PFSK-1 (cell line): ENCODE measurements around the gene CA5B.

Experiments
- POLR2AphosphoS5 ChIP-seq: IDR thresholded peaks from 2 replicates; pipeline ENCODE4 v1.6.1; 2012; ENCODE audit warnings: low read depth, mild to moderate bottlenecking, control low read depth, low read length, moderate library complexity
- TF ChIP-seq, protein P1 (sequence below), 2 experiments: IDR thresholded peaks; 2 replicates each; pipeline versions ENCODE4 v1.6.1 to v1.8.0; 2011 to 2012; ENCODE audit warnings: low read depth in 2 of 2, low read length in 2 of 2, control low read depth in 1 of 2, inconsistent platforms in 1 of 2, mild to moderate bottlenecking in 1 of 2, moderate library complexity in 1 of 2; ENCODE audit not compliant: insufficient read depth in 1 of 2

DNA sequence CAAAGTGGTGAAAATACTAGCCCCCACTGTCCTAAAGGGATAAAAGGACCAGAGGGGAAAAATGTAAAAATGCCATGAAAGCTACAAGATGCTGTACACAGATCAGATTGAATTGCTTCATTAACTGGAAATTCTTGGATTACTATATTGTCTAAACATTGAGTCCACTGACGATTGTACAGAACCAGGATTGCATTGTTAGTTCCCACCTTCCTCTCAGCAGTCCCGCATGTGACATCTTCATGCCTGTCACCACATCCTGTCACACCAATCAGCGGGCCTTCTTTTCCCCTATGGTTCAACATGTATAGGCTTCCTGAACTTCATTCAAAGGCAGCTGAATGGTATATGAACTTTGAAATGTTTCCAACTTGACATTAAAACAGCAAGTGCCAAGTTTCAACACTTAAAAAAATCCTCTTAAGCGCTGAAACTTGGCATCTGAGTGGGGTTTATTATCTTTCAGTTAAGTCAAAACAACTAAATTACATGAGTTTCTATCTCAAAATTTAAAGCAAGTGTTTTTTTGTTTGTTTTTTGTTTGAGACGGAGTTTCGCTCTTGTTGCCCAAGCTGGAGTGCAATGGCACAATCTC is 76.8 kb downstream of the CA5B start:
- TF ChIP-seq POLR2AphosphoS5: no peak
- TF ChIP-seq, protein P1, sequence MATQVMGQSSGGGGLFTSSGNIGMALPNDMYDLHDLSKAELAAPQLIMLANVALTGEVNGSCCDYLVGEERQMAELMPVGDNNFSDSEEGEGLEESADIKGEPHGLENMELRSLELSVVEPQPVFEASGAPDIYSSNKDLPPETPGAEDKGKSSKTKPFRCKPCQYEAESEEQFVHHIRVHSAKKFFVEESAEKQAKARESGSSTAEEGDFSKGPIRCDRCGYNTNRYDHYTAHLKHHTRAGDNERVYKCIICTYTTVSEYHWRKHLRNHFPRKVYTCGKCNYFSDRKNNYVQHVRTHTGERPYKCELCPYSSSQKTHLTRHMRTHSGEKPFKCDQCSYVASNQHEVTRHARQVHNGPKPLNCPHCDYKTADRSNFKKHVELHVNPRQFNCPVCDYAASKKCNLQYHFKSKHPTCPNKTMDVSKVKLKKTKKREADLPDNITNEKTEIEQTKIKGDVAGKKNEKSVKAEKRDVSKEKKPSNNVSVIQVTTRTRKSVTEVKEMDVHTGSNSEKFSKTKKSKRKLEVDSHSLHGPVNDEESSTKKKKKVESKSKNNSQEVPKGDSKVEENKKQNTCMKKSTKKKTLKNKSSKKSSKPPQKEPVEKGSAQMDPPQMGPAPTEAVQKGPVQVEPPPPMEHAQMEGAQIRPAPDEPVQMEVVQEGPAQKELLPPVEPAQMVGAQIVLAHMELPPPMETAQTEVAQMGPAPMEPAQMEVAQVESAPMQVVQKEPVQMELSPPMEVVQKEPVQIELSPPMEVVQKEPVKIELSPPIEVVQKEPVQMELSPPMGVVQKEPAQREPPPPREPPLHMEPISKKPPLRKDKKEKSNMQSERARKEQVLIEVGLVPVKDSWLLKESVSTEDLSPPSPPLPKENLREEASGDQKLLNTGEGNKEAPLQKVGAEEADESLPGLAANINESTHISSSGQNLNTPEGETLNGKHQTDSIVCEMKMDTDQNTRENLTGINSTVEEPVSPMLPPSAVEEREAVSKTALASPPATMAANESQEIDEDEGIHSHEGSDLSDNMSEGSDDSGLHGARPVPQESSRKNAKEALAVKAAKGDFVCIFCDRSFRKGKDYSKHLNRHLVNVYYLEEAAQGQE (IDR thresholded peaks at IDR 0.05; ENCODE audit: insufficient read depth in 1 of 2, low read depth in 2 of 2, low read length in 2 of 2): no peak
